Measurements from ENCODE around the gene MTARC1.
A peak's percentile ranks its signal among the peaks of the same experiment; 100 is the strongest.

The MTARC1 gene

DNA sequence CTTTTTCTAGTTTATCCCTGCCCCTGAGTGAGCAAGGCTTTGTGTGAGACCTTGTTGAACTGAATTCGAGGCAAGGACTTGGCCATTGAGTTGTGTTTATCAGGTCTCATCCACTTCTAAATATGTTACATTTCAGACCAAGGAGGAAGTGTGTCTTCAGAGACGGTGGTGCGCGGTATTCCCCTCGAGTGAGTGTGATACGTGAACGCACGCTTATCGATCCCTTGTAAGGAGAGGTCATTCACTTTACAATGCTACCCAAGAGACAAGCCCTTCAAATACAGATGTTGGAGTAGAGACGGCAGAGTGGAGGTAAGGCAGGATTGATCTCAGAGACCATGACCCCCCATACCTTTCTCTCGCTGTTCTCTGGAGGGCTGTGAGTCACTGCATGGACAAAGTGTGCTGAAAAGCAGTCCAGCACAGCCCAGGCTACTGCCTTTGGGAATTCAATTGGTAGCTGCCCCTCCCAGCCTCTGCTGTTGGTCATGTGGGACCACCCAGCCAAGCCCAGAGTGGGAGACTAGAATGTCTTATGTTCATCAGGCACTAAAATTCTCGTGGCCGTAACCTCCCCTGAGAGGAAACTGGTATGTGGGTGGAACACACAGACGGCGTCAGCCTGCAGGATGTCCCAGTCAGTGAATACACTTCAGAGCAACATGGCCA is 16.3 kb upstream of the MTARC1 start:
- no peak for DNase-seq (ENCODE audit: low read depth)

DNA sequence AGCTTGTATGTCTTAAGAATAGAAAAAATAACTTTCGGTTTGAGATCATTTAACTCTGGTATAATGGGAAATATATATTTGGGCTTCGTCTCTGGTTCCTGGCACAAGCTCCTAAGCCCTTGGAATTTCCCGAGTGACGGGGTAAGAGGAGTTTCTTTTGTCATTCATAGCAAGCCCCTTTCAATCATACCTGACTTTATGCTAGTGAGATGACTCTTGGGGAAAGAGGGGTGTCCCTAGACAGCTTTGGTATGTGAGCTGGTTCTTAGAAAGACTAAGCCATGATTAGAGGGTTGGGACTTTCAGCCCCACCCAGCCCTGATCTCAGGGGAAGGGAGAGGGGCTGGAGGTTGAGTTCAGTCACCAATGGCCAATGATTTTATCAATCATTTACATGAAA is 13.9 kb upstream of the MTARC1 start:
- DNase-seq (ENCODE audit: low read depth) = no peak

DNA sequence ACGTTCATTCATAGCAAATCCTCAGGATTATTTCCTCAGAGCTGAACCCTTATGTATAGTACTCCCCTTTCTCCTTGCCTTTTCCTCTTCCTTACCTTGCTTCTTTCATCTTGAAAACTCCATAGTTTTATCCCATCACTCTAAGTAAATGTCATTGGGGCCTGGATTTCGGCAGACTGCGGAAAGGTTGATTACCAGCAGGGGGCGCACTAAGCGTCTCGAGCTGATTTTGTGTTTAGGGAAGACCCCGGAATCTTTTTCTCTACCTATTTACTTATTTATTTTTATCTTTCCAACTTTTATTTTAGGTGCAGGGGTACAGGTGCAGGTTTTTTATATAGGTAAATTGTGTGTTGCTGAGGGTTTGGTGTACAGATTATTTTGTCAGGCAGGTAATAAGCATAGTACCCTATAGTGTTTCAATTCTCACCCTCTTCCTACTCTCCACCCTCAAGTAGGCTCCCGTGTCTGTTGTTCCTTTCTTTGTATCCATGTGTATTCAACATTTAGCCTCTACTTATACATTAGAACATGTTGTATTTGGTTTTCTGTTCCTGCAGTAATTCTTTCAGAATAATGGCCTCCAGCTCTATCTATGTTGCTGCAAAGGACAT is 11.4 kb upstream of the MTARC1 start:
- DNase-seq (ENCODE audit: low read depth) = no peak

DNA sequence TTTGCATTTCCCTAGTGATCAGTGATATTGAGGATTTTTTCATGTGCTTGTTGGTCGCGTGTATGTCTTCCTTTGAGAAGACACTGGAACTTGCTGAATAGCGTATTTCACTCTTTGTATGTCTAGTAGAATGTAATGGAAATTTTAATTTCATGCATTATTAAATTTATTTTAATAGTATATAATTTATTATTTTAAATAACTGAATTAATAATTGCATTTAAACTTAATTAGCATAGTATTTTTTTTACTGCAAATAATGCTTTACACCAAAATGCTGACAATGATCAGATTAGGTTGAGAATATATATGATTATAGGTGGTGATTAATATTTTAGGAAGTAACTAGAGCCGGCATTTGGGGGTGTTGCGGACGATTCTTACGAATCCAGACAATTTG is 10.5 kb upstream of the MTARC1 start:
- no peak for DNase-seq (ENCODE audit: low read depth)

DNA sequence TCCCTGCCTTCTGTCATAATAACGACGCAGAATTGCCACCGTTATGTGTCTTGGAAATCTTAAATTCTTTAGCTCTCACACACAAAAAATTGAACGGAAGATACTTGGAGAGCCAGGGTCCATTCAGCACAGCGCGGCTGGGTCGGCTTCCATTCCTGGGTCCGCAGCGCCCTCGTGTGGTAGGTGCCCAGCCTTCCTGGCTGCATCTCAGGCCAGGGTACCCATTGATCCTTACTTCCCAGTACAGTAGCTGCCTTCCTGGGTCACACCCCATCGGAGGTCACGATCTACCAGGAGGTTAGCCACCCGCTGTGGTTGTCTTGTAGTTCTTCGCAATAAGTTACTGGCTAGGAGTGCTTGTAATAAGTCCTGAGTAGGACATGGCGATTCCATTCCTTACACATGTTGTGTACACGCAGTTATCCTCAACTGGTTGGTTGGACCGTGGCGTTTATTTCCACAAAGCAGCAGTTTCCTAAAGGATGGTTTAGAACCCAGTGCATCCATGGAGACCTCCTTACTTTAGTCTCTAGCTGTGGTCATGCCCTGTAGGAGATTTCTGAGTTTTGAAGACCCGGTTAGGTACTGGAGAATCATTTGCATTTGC is 9.9 kb upstream of the MTARC1 start:
- peak; percentile 18 for DNase-seq (ENCODE audit: low read depth)

DNA sequence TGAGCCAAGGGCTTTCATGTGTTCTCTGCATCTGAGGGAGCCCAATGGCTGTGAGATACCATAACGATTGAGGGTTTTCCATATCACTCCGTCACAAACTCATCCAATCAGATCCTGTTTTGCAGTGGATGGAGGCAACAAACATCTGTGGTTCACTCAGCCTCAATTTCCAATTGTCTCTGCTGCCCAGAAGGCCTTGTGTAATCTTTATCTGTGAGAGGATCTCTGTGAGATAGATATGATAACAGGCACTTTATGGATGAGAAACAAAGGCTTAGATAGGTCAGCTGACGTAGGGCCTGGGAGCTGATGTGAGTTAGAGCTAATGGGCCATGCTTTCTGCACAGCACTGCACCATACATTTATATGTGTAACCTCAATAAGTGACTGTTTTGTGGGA is 3.3 kb upstream of the MTARC1 start:
- no peak for DNase-seq (ENCODE audit: low read depth)

DNA sequence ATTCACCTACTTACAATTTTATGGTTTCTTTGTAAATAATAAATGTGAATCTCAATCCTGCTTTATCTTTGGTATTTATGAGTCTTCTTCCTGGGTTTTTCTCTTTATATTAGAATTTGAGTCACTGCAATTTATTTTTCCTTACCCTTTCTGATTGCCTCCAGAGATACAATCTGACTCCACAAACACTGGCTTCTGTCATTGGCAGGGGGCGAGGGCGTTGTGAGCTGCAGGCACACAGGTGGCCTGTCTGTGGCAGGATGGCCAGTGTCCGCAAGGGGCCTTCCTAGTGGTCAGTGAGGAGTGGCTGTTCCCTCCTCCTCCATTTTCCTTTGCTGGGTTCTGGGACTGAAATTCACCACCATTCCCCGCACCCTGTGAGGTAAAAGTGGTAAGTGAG is 2.0 kb upstream of the MTARC1 start:
- DNase-seq (ENCODE audit: low read depth) = no peak

DNA sequence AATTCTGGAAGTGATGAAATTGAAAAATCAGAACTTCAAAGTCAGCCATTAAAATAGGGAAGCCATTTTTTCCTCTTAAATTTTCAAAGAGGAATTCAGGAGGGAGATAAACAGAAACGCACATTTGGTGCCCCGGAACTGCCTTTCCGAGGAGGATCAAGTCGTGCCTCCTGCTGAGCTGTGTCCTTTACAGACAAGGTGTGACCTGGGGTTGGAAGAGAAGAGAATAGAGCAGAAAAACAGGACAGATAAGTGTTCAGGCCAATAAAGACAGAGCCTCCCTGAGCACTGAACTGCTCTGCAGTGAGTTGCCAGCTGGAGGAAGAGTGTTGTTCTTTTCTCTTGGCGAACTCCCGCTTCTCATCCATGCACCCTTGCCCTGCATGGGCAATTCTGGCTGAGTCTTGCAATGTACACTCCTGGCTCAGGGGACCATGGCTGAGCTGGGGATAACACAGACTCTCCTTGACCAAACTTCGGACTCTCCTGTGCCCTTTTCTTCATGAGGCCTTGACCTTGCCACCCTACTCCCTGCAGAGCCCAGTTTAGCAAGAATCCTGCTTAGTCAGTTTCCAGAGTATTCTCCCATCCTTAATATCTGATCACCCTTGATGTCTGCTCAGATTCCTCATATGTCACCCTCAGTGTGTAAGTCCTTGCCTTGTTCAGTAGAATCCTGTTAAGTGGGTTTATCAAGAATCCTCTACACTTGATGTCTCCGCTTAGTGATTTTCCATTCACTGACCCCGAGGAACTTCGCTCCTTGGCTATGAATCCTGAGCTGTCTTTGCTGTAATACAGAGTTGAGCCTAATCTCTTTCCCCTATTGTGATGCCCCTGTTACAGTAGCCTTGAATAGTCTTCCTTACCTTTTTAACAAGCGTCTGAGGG is 1.3 kb upstream of the MTARC1 start:
- DNase-seq (ENCODE audit: low read depth) = no peak

DNA sequence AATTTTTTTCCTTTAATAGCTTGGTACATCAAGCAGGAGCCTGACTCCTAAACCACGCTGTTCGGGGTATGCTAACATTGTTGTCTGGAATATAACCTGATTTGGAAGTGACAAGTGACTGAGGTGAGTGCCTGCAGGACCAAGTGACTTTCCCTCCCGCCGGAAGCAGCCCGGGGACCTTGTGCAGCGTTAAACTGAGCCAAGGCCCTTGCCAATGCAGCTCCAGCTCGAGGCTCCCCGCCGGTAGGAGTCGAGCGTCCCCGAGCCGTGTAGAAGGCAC is 716 bp upstream of the MTARC1 start:
- DNase-seq (ENCODE audit: low read depth) = no peak

DNA sequence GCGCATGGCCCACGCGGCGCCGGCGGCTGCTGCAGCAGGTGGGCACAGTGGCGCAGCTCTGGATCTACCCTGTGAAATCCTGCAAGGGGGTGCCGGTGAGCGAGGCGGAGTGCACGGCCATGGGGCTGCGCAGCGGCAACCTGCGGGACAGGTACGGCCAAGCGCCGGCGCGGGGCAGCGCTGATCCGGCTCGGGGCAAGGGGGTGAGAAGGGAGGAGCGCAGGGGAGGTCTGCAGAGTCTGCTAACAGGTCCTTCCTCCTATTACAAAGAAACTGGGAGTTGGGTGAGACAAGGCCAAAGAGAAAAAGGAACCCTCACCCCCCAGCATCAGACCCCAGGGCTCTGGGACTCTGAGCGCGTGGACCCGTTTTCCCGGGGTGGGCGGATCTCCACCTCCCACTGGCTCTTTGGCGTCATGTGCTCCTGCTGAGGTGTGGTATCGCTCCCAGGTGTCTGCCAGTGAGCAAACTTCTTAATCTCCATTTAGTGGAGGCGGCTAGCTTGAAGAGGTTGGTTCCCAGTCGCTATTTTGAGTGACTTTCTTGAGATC is 431 bp downstream of the MTARC1 start:
- DNase-seq (ENCODE audit: low read depth) = no peak

DNA sequence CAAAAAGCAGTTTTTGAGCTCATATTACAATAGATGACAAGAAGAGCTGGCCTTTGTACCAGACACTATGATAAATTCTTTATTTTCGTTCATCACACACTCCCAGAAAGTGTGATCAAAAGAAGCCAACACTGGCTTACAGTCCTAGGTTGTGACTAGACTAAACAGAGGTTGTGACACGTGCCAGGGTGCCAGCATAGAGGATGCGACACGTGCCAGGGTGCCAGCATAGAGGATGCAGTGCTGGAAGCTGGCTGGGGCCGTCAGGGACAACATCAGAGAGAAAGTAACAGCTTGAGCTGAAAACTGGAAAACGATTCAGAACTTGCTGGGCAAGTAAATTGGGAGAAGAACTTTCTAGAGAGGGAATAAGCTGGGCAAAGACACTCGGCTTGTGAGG is 2.2 kb downstream of the MTARC1 start:
- no peak for DNase-seq (ENCODE audit: low read depth)

DNA sequence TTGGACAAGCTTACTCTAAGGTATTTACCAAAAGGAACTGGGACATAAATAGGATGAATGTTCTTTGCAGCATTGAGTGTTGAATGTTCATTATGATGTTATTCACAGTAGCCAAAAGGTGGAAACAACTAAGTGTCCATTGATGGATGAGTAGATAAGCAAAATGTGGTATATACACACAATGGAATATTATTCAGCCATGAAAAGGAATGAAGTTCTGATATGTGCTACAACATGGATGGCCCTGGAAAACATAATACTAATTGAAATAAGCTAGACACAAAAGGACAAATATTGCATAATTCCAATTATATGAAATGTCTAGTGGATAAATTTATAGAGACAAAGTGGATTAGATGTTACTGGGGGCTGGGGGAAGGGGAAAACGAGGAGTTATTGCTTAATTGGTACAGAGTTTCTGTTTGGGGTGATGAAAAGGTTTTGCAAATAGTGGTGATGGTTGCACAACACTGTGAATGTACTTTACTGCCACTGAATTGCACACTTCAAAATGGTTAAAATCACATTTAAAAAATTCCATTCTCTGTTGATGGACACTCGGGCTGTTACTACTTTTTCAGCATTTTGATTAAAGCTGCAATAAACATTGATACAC is 2.9 kb downstream of the MTARC1 start:
- DNase-seq (ENCODE audit: low read depth) = no peak

DNA sequence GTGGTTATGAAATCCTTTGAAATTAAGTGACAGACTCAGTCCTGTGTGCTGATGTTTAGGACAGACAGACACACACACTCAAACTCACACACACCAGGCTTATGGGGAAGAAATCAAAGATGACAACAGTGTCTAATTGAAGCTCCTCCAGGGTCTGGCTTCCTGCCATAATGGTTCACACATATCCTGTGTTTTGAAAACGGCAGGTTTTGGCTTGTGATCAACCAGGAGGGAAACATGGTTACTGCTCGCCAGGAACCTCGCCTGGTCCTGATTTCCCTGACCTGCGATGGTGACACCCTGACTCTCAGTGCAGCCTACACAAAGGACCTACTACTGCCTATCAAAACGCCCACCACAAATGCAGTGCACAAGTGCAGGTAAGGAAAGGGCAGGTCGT is 4.6 kb downstream of the MTARC1 start:
- no peak for DNase-seq (ENCODE audit: low read depth)

DNA sequence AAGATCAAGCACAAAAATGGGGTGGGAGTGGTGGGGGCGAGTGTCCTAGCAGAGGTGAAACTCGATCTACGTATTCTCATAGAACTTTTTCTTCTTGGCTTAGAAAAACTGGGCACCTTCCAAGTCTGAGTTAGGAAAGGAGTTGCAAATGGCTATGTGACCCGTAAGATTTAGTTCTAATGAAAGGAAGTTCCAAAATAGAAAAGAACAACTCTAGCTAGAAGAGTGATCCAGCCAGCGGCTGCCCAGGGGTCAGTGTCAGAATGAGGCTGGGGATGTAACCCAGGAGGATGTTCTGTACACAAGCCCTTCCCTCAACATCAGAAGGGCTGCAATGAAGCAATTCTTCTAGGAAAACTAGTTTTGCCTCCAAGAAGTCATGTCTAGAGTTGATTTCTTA is 5.2 kb downstream of the MTARC1 start:
- no peak for DNase-seq (ENCODE audit: low read depth)

DNA sequence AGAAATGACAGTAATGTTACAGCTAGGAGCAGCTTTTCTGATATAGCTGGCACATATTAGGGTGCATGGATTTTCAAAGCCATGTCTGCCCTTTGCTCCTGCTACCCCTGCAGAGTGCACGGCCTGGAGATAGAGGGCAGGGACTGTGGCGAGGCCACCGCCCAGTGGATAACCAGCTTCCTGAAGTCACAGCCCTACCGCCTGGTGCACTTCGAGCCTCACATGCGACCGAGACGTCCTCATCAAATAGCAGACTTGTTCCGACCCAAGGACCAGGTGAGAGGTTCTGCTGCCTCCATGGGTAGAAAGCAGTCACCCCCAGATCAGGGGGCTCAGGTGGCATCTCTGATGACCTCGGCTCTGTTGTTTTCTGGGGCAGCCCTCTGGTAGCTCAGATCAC is 9.8 kb downstream of the MTARC1 start:
- DNase-seq (ENCODE audit: low read depth) = no peak

DNA sequence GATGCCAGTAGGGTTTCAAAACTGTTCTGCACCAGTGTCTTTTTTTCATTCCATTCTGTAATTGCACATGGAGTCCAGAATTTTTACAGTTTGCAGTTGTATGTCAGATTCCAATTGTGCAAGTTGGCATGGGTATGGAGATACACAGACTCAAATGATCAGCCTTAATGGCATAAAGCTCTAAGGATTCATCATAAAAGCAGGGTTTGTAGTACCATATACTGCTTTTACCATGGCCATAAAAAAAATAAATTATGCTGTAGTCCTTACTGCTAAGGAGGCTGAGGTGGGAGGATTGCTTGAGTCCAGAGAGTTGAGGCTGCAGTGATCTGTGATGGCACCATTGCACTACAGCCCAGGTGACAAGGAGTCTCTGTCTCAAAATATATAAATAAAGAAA is 10.3 kb downstream of the MTARC1 start:
- no peak for DNase-seq (ENCODE audit: low read depth)

DNA sequence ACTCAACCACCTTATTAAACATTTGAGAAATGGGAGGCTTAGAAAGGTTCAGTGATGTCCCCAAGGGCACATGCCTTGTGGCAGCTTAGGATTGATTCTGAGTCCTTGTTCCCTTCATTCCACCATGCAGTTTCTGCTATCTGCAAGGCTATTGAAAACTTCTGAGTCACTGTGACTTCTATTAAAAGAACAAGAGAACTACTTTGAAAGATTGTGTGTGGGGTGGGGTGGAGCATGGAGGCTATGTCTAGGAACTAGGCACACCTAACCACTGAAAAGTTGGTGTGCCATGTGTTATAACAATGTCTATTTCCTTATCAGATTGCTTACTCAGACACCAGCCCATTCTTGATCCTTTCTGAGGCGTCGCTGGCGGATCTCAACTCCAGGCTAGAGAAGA is 10.8 kb downstream of the MTARC1 start:
- DNase-seq (ENCODE audit: low read depth) = no peak

DNA sequence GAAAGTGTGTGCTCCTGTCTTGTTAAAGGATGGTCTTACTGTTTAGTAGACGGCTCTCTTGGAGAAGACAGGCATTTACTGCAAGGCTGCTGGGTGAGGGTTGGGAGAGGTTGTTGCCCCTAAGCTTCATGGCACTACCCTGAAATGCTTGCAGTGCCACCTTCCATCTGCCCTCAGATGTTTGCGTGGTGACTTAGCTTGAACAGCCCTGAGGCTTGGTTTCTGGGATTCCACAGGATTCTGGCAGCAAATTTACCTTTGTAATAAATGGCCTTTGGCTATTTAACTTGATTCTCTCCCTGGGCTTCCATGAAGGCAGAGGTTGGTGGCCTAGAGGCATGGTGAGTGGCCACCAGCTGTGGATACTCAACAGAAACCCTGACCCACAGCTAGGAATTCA is 11.6 kb downstream of the MTARC1 start:
- no peak for DNase-seq (ENCODE audit: low read depth)

DNA sequence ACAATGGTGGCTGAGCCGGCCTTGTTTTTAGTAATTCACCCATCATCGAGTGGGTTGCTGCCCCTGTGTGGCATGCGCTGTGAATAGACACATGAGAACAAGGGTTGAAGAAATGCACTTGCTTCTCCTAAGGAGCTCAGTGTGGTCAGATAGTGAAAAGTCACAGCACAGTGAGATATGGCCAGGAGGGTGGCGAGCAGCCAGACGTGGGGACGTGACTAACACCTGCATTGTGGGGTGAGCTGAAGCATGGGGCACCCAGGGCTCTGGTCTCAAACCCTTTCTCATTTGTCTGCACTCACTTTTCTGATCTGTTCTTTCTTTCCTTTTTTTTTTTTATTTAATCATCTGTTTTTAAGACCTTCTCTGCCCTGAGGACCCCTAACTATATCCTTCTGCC is 13.5 kb downstream of the MTARC1 start:
- no peak for DNase-seq (ENCODE audit: low read depth)

DNA sequence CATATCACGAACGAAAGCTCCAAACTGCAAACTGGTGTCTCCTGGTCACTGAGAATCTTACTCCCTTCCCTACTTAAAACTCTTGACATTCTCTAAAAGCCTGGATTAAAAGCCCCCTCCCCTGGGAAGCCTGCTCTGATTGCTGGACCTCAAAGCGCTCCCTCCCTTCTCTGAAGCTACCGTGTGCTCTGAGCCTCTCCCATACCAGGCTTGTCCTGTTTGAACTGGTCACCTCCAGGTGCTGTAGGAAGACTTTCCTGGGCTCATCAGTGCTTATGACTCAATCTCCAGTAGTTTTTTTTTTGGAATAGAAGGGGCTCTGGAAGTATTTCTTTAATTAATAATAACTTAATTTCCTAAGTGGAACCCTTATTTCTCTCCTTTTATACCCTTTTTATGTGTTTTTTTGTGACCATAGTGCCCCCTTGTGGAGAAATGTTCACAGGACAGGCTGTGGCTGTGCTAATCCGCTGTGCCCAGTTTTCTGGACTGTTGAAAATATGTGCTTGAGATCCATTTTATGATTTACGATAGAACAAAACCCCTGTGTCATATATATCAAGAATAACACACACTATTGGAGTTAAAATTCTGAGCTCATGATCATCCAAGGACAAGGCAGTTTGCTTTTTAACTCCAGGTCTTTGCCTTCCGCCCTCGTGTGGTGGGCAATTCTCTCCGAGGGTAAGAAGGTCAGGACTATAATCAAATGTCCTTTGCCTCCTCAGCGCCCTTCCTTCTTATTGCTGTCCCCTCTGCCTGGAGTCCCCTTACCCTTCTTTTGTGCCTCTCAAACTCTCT is 16.9 kb downstream of the MTARC1 start:
- DNase-seq (ENCODE audit: low read depth) = no peak

DNA sequence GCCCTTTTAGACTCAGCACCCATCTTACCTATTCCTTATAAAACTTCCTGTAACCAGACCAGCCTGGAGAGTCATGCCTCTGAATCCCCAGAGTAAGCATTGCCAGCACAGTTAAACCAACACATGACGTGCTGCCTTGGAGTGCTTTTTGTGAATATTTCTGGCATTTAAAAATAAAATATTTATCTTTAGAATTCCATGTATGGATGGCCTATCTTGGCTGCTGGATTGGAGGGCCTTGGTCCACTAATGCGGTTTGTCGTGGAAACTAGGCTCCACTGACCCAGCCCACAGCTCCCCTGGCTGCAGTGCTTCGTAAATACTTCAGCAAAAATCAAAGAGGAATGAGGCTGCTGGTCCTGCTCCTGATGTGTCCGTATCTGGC is 17.5 kb downstream of the MTARC1 start:
- DNase-seq (ENCODE audit: low read depth) = no peak

DNA sequence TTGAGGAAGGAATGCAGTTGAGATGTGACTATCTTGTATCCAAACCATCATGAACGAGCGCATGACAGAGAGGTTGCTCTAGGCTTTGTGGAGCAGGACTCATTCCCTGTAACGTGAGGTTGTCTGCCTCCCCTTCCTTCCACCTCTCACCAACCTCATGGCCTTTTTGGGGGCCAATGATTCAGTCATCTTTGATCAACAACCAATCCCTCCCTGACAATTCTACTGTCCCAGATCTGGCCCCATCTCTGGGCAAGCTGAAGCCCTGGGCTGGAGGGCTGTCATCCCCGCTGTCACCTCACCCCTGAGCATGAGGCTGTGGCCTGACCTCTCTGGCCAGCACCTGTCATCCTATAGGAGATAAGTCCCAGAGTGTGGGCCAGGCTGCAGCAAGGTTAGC is 19.7 kb downstream of the MTARC1 start:
- no peak for DNase-seq (ENCODE audit: low read depth)
